Activated naive CD4-positive, alpha-beta T cell treated with anti-CD3 and anti-CD28 coated beads, Interleukin-2, amount 10 ng/mL, durations not matched to agents 7 days and 5 days (primary cell): Measurements from ENCODE around the gene MRPL52.
"Not testable (repeated sequence)": the region's sequence is repeated elsewhere in the genome, so short reads cannot be mapped to it uniquely, and the experiment has no call there.

Experiments
- CTCF ChIA-PET: fragments of 350-600 bp; sonication (Branson Sonifier 250); formaldehyde crosslinking; loops from one replicate; lab custom pipeline; 2021; ENCODE audit warnings: antibody characterized with exemption; lab: Charles Lee
- DNase-seq: peaks from one replicate; pipeline ENCODE4 v3.0.0-alpha.2; 2020
- H3K27ac Mint-ChIP-seq: one replicate; pipeline ENCODE4 v1.8.0; 2021; ENCODE audit warnings: mild to moderate bottlenecking, moderate library complexity, mixed read lengths
- H3K27me3 Mint-ChIP-seq: one replicate; pipeline ENCODE4 v1.8.0; 2021; ENCODE audit warnings: mild to moderate bottlenecking, mixed read lengths
- H3K36me3 Mint-ChIP-seq: one replicate; pipeline ENCODE4 v1.8.0; 2021; ENCODE audit warnings: mixed read lengths
- H3K4me1 Mint-ChIP-seq: one replicate; pipeline ENCODE4 v1.8.0; 2021; ENCODE audit warnings: mixed read lengths
- H3K4me3 Mint-ChIP-seq: one replicate; pipeline ENCODE4 v1.8.0; 2021; ENCODE audit warnings: mild to moderate bottlenecking, moderate library complexity, mixed read lengths
- H3K9me3 Mint-ChIP-seq: one replicate; pipeline ENCODE4 v1.8.0; 2021; ENCODE audit warnings: mixed read lengths

MRPL52 gene

GRCh38 chr14:22800346-22800745 is 29.3 kb upstream of the MRPL52 start:
- CTCF ChIA-PET: interaction anchor here (0.8 to 1.2 kb wide), 2 partner anchors 24 to 230 kb away, joined by 3 read pairs; no protein-coding TSS in a partner anchor
- no peaks in the 10 kb centered on the region for H3K9me3 Mint-ChIP-seq
- no peak overlapping the region for H3K27ac Mint-ChIP-seq
- peaks cover 52% of the 10 kb centered on the region for H3K27me3 Mint-ChIP-seq
- no peak for DNase-seq
- H3K4me1 Mint-ChIP-seq: no peaks in the 10 kb centered on the region
- H3K4me3 Mint-ChIP-seq: no peak overlapping the region
- H3K36me3 Mint-ChIP-seq: no peaks in the 10 kb centered on the region

GRCh38 chr14:22801716-22802115 is 28.0 kb upstream of the MRPL52 start:
- Mint-ChIP-seq H3K9me3 (no peaks in the 10 kb centered on the region), H3K27ac (no peak overlapping the region), H3K4me3 (no peak overlapping the region), H3K36me3 (no peaks in the 10 kb centered on the region), H3K4me1 (no peaks in the 10 kb centered on the region), H3K27me3 (peaks cover 40% of the 10 kb centered on the region)
- CTCF ChIA-PET: interaction anchor here (1.2 kb wide), 1 partner anchor 231 kb away, joined by 3 read pairs; no protein-coding TSS in a partner anchor
- DNase-seq: no peak

- Mint-ChIP-seq H3K27me3 (peaks cover 29% of the 10 kb centered on the region), H3K27ac (no peak overlapping the region), H3K4me3 (no peak overlapping the region), H3K36me3 (no peaks in the 10 kb centered on the region), H3K9me3 (no peaks in the 10 kb centered on the region), H3K4me1 (no peaks in the 10 kb centered on the region)
- no peak for DNase-seq
- CTCF ChIA-PET: no interaction called here
Observed at GRCh38 chr14:22802860-22803686, 26.6 kb upstream of the MRPL52 start.

- no peak for DNase-seq
- no peaks in the 10 kb centered on the region for H3K36me3 Mint-ChIP-seq
- peaks cover 23% of the 10 kb centered on the region for H3K27me3 Mint-ChIP-seq
- H3K4me1 Mint-ChIP-seq: no peaks in the 10 kb centered on the region
- CTCF ChIA-PET: no interaction called here
- H3K27ac Mint-ChIP-seq: no peak overlapping the region
- H3K9me3 Mint-ChIP-seq: no peaks in the 10 kb centered on the region
- H3K4me3 Mint-ChIP-seq: no peak overlapping the region
Observed at GRCh38 chr14:22803687-22803974, 26.1 kb upstream of the MRPL52 start.

- peaks cover 22% of the 10 kb centered on the region for H3K27me3 Mint-ChIP-seq
- H3K4me3 Mint-ChIP-seq, H3K27ac Mint-ChIP-seq, H3K9me3 Mint-ChIP-seq, DNase-seq, CTCF ChIA-PET, H3K4me1 Mint-ChIP-seq, H3K36me3 Mint-ChIP-seq: not testable (repeated sequence)
Observed at GRCh38 chr14:22805235-22805634, 24.5 kb upstream of the MRPL52 start.

GRCh38 chr14:22807432-22808087 is 22.1 kb upstream of the MRPL52 start:
- H3K4me1 Mint-ChIP-seq: peaks cover 4% of the 10 kb centered on the region
- no peak for DNase-seq
- CTCF ChIA-PET: interaction anchor here (0.5 to 0.8 kb wide), 2 partner anchors 13 to 18 kb away, joined by 3 read pairs; no protein-coding TSS in a partner anchor
- no peaks in the 10 kb centered on the region for H3K36me3 Mint-ChIP-seq
- H3K9me3 Mint-ChIP-seq: no peaks in the 10 kb centered on the region
- no peak overlapping the region for H3K27ac Mint-ChIP-seq
- no peak overlapping the region for H3K4me3 Mint-ChIP-seq
- H3K27me3 Mint-ChIP-seq: peaks cover 13% of the 10 kb centered on the region

GRCh38 chr14:22808388-22809209 is 21.1 kb upstream of the MRPL52 start:
- Mint-ChIP-seq H3K4me3 (no peak overlapping the region), H3K27me3 (peaks cover 13% of the 10 kb centered on the region), H3K4me1 (peaks cover 4% of the 10 kb centered on the region), H3K9me3 (no peaks in the 10 kb centered on the region), H3K36me3 (no peaks in the 10 kb centered on the region), H3K27ac (no peak overlapping the region)
- CTCF ChIA-PET: interaction anchor here (0.6 to 1.3 kb wide), 2 partner anchors 173 to 238 kb away, joined by 3 read pairs; no protein-coding TSS in a partner anchor
- no peak for DNase-seq

- Mint-ChIP-seq H3K4me3 (no peak overlapping the region), H3K9me3 (no peaks in the 10 kb centered on the region), H3K4me1 (peaks cover 18% of the 10 kb centered on the region), H3K27me3 (peaks cover 15% of the 10 kb centered on the region), H3K27ac (no peak overlapping the region), H3K36me3 (no peaks in the 10 kb centered on the region)
- CTCF ChIA-PET: interaction anchor here (0.9 to 1.1 kb wide), 2 partner anchors 11 to 963 kb away, joined by 3 to 4 read pairs; no protein-coding TSS in a partner anchor
- no peak for DNase-seq
Observed at GRCh38 chr14:22811722-22812121, 18.0 kb upstream of the MRPL52 start.

GRCh38 chr14:22812744-22813143 is 16.9 kb upstream of the MRPL52 start:
- CTCF ChIA-PET: interaction anchor here (1.1 to 1.5 kb wide), 3 partner anchors 40 to 964 kb away, joined by 3 to 4 read pairs (median 4); no protein-coding TSS in a partner anchor
- Mint-ChIP-seq H3K27ac (no peak overlapping the region), H3K9me3 (no peaks in the 10 kb centered on the region), H3K27me3 (peaks cover 15% of the 10 kb centered on the region), H3K4me3 (no peak overlapping the region), H3K4me1 (peaks cover 18% of the 10 kb centered on the region), H3K36me3 (no peaks in the 10 kb centered on the region)
- no peak for DNase-seq

- DNase-seq: no peak
- Mint-ChIP-seq H3K9me3 (no peaks in the 10 kb centered on the region), H3K27ac (no peak overlapping the region), H3K4me3 (no peak overlapping the region), H3K4me1 (peaks cover 18% of the 10 kb centered on the region), H3K36me3 (no peaks in the 10 kb centered on the region), H3K27me3 (peaks cover 16% of the 10 kb centered on the region)
- CTCF ChIA-PET: interaction anchor here (1.1 to 1.5 kb wide), 2 partner anchors 40 to 50 kb away, joined by 4 read pairs; no protein-coding TSS in a partner anchor
Observed at GRCh38 chr14:22813145-22813544, 16.5 kb upstream of the MRPL52 start.

GRCh38 chr14:22814373-22814772 is 15.3 kb upstream of the MRPL52 start:
- Mint-ChIP-seq H3K27ac (no peak overlapping the region), H3K9me3 (no peaks in the 10 kb centered on the region), H3K36me3 (no peaks in the 10 kb centered on the region), H3K4me3 (no peak overlapping the region), H3K4me1 (peaks cover 25% of the 10 kb centered on the region), H3K27me3 (peaks cover 21% of the 10 kb centered on the region)
- no peak for DNase-seq
- CTCF ChIA-PET: interaction anchor here (0.8 to 1.1 kb wide), 2 partner anchors 9 to 254 kb away, joined by 3 read pairs; no protein-coding TSS in a partner anchor

GRCh38 chr14:22814941-22815713 is 14.6 kb upstream of the MRPL52 start, which contains the start of gene SLC7A7:
SLC7A7 (minus strand) TSS chr14:22815435; CDS start chr14:22813398, 2,037 bp downstream.
- Mint-ChIP-seq H3K4me3 (no peak within 1 kb of the TSS), H3K27ac (no peak within 1 kb of the TSS), H3K4me1 (peaks cover 31% of the 10 kb centered on the region), H3K9me3 (no peaks in the 10 kb centered on the region), H3K36me3 (no peaks in the 10 kb centered on the region), H3K27me3 (peaks cover 28% of the 10 kb centered on the region)
- CTCF ChIA-PET: interaction anchor here (1.1 to 2.5 kb wide), 2 partner anchors 8 to 245 kb away, joined by 3 to 11 read pairs; no protein-coding TSS in a partner anchor
- no peak for DNase-seq
